NCI-H1048 (cell line): ENCODE results near the gene INTS1.
"Not testable (repeated sequence)": the region's sequence is repeated elsewhere in the genome, so short reads cannot be mapped to it uniquely, and the experiment has no call there.

Experiments used
- DNase-seq: peaks from one replicate; lab custom pipeline; 2025; lab: John Stamatoyannopoulos, UW

The INTS1 gene

GRCh38 chr7:1531979-1532455 is 27.8 kb upstream of the INTS1 start:
- no peak for DNase-seq

DNA sequence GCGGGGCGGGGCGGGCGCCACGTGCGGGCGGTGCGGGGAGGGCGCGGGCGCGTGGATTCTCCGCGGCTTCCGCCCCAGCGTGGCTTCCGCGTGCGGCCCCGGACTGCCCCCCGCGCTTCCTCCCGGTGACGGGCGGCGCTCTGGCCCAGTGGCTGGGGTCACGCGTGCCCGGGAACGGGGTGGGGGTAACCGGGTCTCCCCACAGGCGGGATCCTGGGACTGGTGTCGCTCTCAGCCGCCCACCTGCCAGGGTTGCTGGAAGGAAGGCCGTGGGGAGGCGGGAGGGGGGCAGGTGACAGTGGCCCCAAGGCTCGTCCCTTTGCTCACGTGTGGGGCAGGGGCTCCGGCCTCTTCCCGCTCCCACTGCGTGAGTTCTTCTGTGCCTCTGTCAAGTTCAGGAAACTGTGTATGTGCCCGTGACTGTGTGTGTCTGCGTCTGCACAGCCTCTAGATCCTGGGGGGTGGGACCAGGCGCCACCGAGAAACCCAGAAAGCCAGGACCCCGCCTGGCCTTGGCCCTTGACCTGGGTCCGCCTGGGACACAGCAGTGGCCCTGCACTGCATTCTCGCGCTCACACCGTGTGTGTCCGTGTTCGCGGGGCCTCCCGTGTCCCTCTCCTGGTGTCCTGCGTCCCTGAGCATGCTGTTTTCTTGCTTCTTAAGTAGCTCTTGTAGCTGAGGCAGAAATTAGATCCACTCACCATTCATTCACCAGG is 27.2 kb upstream of the INTS1 start:
- no peak for DNase-seq

DNA sequence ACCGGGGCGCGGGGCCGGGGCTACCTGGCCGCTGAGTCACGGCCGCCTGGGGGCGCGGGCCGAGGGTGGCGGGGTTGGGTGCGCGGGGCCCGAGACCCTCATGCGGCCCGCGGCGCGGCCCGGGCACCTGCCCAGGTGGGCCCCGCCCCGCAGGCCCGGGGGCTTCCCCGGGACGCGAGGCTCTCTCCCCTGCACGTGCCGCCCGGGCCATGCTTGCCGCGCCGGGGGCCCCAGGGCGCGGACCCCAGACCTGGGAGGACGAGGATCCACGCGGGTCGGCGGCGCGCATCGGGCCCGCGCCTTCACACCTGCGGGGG is 26.7 kb upstream of the INTS1 start:
- DNase-seq: no peak

DNA sequence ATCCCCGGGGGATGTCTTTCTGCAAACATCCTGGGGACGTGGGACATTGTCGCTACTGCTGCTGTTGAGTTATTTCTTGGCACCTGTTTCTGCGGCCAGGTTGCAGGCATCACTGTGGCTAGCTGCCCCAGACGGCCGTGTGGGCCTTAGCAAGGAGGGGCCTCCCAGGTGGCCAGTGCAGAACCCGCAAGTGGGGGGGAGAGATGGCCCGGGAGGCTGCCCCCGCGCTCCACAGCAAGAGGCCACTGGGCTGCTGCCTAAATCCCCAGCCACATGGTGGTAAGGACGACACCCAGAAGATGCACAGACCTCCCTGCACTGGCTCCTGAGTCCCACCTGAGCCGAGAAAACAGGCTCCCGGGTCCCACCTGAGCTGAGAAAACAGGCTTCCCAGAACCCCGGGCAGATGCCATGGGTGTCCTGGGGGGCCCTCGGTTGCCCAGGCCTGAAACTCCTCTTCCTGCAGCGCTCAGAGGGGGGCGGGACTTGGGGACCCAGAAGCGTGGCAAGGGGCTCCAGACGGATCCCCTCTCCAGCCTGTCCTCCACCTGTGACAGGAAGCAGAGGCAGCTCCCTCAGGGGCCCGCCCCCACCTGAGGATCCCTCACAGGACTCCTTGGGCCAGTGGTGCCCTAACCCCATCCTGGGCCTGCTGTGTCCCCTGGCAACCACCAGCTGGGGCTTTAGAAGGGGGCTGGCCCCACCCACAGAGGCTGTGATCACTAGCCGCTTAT is 25.4 kb upstream of the INTS1 start:
- no peak for DNase-seq

DNA sequence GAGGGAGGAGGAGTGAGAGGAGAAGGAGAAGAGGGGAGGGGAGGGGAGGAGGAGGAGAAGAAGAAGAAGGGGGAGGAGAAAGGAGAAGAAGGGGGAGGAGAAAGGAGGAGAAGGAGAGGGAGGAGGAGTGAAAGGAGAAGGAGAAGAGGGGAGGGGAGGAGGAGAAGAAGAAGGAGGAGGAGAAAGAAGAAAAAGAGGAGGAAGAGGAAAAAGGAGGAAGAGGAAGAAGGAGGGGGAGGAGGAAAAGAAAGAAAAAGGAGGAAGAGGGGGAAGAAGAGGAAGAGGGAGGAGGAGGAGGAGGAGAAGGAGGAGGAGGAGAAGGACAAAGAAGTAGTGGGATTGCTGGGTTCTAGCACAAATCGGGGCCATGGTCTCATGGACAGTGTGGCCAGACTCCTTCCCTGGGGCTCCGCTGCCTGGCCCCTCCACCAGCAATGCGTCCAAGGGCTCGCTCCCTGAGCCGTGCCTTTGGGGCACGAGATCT is 22.1 kb upstream of the INTS1 start:
- DNase-seq: no peak

DNA sequence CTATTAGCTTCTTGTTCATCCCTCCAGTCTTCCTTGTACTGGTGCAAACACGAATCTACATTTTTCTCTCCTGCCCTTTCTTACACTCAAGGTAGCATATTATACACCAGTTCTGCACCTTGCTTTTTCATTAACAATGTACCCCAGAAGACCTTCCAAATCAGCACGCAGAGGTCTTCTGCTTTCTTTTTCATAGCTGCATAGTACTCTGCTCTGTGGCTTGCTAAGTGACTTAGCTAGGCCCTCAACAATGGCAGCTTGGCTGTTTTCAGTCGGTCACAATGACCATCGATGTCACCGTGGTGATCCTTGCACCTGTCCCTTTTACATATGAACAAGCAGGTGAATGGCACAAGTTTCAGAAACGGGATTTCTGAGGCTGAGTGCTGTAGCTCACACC is 21.2 kb upstream of the INTS1 start:
- no peak for DNase-seq

- DNase-seq: no peak
These were observed 19.7 kb upstream of the INTS1 start for GRCh38 chr7:1523844-1524243.

GRCh38 chr7:1523208-1523607 is 19.0 kb upstream of the INTS1 start:
- DNase-seq: no peak

- no peak for DNase-seq
These were observed 17.3 kb upstream of the INTS1 start for GRCh38 chr7:1521456-1521855.

- no peak for DNase-seq
These were observed 16.5 kb upstream of the INTS1 start for GRCh38 chr7:1520539-1521234.

GRCh38 chr7:1519322-1519922 is 15.2 kb upstream of the INTS1 start:
- not testable (repeated sequence) for DNase-seq

GRCh38 chr7:1516586-1517251 is 12.5 kb upstream of the INTS1 start:
- DNase-seq: no peak

- not testable (repeated sequence) for DNase-seq
These were observed 11.3 kb upstream of the INTS1 start for GRCh38 chr7:1515509-1515967.

GRCh38 chr7:1514995-1515401 is 10.8 kb upstream of the INTS1 start:
- no peak for DNase-seq

- no peak for DNase-seq
These were observed 10.2 kb upstream of the INTS1 start for GRCh38 chr7:1514407-1514806.

DNA sequence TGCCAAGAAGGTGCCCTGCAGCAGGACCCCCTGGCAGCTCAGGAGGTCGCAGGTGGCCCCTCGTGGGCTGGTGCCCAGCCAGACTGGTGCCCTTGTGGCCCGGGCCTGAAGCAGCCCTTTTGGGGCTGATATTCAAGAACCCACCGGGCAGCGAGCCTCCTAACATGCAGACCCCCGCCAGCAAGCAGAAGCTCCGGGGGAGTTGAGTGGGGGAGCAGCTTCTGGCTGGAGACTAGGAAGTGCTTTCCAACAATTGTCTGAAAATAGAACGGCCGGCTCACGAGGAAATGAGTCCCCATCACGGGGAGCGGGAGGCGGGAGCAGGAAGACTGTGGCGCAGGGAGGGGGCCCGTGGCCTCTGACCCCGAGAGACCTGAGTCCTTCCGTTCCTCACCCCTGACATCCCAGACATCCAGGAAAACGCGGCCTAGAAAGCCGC is 9.5 kb upstream of the INTS1 start:
- no peak for DNase-seq

DNA sequence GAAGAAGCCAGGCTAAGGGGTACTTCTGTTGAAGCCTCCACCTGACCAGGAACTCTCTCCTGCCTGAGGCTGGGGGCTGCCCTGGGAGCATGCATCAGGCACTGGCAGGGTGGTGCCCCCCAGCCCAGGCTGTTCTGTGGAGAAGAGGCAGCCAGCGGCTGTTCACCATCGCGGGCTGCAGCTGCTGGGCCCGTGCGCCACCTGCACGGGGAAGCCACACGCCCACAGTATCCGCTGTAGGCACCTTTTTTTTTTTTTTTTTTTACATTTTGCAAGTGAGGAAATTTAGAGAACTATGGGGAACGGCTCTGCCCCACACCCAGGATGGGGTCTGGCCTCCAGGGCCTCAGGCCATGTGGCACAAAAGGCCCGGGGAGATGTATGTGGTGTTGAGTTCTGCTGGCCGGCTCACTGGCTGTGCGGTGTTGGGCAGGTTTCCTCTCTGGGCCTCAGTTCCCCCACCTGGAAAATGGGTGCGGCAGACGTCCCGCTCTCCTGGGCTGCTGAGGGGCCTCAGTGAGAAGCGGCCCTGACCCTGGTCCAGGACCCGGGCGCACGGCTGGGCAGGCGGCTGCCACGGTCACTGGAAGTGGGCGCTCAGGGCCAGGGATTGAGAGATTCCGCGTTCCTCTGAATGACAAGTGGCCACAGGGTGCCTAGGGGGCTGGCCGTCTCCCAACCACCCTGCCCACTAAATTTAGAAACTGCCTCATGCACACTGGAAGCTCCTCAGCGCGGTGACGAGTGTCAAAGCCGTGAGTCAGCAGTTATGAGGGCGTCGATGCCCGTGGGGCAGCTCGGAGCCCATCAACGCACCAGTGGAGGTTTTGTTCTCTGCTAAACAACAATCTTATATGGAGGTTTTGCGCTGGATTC is 8.8 kb upstream of the INTS1 start:
- DNase-seq: no peak

DNA sequence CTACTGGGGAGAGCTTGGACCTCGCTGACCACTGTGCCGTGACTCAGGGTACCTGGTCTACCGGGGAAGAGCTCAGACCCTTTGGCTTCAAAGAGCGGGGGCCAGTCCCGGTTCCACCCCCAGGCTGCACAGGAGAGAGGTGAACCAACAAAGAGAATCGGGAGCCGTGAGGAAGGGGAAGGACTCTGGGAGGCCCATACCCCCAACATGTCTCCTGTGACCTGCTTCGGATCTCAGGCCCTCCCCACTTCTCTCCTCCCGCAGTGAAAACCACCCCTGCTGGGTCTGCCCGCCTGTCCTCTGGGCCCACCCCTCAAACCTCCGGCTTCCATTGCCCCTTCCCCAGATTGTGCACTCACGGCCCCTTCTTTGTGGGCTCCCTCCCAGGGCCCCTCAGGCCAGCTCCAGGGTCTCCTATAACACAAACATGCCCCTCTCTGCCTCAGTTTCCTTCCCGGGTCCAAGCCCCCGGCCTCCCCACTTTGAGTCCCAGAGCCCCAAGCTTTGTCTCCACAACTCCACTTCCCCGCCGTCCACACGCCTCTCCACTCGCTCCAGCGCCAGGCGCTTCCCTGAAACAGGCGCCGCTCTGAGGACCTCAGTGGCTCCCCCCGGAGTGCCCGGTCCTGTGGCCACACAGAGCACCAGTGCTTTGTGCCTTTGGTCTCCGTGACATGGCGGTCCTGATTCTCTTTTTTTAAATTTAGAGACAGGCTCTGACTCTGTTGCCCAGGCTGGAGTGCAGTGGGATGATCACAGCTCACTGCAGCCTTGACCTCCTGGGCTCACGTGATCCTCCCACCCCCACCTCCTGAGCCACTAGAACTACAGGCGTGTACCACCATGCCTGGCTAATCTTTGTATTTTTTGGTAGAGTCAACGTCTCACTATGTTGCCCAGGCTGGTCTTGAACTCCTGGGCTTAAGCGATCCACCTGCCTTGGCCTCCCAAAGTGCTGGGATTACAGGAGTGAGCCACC is 7.5 kb upstream of the INTS1 start:
- DNase-seq: no peak

DNA sequence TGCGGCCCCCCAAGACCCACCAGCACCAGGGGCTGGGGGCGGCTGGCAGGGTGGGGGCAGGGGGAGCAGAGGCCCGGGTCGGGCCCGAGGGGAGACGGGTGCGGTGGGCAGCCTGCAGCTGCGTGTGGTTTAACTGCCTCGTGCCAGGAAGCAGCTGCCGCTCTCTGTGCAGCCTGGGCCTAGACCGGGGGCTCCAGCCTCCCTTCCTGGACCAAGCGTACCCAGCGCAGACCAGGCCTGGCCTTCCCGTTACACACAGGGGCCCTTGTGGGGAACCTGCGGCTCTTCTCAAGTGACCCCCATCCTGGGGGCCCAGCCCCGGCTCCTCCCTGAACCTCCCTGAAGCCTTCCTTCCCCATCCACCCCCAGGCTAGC is 6.6 kb upstream of the INTS1 start:
- DNase-seq: no peak

GRCh38 chr7:1509226-1509625 is 5.0 kb upstream of the INTS1 start:
- DNase-seq: no peak
